NCI-H187 (cell line): ENCODE data around the gene STX5.
"Not testable (repeated sequence)": the region's sequence is repeated elsewhere in the genome, so short reads cannot be mapped to it uniquely, and the experiment has no call there.

Experiments
- DNase-seq, 2 experiments: peaks; one replicate each; lab custom pipeline; 2025; lab: John Stamatoyannopoulos, UW

The STX5 gene

GRCh38 chr11:62830904-62831519 is 839 bp downstream of the STX5 start:
- DNase-seq: no peak

GRCh38 chr11:62828130-62828529 is 3.7 kb downstream of the STX5 start:
- DNase-seq: not testable (repeated sequence)

GRCh38 chr11:62823677-62824076 is 8.2 kb downstream of the STX5 start:
- DNase-seq: no peak

GRCh38 chr11:62817129-62817528 is 14.7 kb downstream of the STX5 start:
- DNase-seq: no peak

GRCh38 chr11:62816557-62816956 is 15.3 kb downstream of the STX5 start:
- DNase-seq: no peak

GRCh38 chr11:62811659-62812058 is 20.2 kb downstream of the STX5 start:
- DNase-seq: no peak

GRCh38 chr11:62810748-62811147 is 21.1 kb downstream of the STX5 start:
- DNase-seq: no peak

GRCh38 chr11:62806611-62807121 is 25.2 kb downstream of the STX5 start:
- DNase-seq: no peak

GRCh38 chr11:62805961-62806441 is 25.9 kb downstream of the STX5 start:
- DNase-seq: no peak

GRCh38 chr11:62805076-62805892 is 26.6 kb downstream of the STX5 start, which contains the start of gene NXF1:
NXF1 (minus strand) TSS chr11:62805440; CDS start chr11:62805356, 84 bp downstream.
- peak; percentile 87 to 90 for DNase-seq

- no peak for DNase-seq
These were observed 27.4 kb downstream of the STX5 start for GRCh38 chr11:62804310-62805075.

- DNase-seq: no peak
These were observed 30.8 kb downstream of the STX5 start for GRCh38 chr11:62801071-62801470.

GRCh38 chr11:62799486-62799885 is 32.4 kb downstream of the STX5 start:
- no peak for DNase-seq

GRCh38 chr11:62796281-62796680 is 35.6 kb downstream of the STX5 start:
- DNase-seq: no peak

- no peak for DNase-seq
These were observed 37.6 kb downstream of the STX5 start for GRCh38 chr11:62794201-62794775.

- DNase-seq: no peak
These were observed 39.7 kb downstream of the STX5 start for GRCh38 chr11:62792202-62792575.

- DNase-seq: peak; percentile 28 to 74
These were observed 40.2 kb downstream of the STX5 start, which contains the start of gene TMEM223 for GRCh38 chr11:62791501-62792201. TMEM223 (minus strand) TSS chr11:62792006; CDS start chr11:62791994, 12 bp downstream.

- no peak for DNase-seq
These were observed 42.3 kb downstream of the STX5 start for GRCh38 chr11:62789576-62789975.

- DNase-seq: no peak
These were observed 42.9 kb downstream of the STX5 start for GRCh38 chr11:62788991-62789390.

GRCh38 chr11:62787005-62787759 is 44.7 kb downstream of the STX5 start, which contains the start of gene TMEM179B:
TMEM179B (plus strand) TSS chr11:62787402; CDS start chr11:62787432, 30 bp downstream.
- DNase-seq: peak; percentile 81 to 94
